Stimulated activated CD4-positive, alpha-beta T cell treated with anti-CD3 and anti-CD28 coated beads, Interleukin-1b, Interleukin-23, amount 100 ng/mL, for 1 hour (primary cell): ENCODE results near the gene CORO2A.

Experiments used
- DNase-seq, 2 donors: peaks; one replicate each; pipeline ENCODE4 v3.0.0-alpha.2; 2020; ENCODE audit warnings: low read depth in 2 of 2

The CORO2A gene

GRCh38 chr9:98172604-98173003, 19.8 kb downstream of the CORO2A start:
- DNase-seq = no peak

- no peak for DNase-seq
Measured at GRCh38 chr9:98171176-98171925, 21.1 kb downstream of the CORO2A start.

GRCh38 chr9:98168941-98169488, 23.4 kb downstream of the CORO2A start:
- DNase-seq = no peak

GRCh38 chr9:98168153-98168780, 24.2 kb downstream of the CORO2A start:
- no peak for DNase-seq

GRCh38 chr9:98164912-98165311, 27.5 kb downstream of the CORO2A start:
- no peak for DNase-seq

GRCh38 chr9:98162613-98163012, 29.8 kb downstream of the CORO2A start:
- no peak for DNase-seq

GRCh38 chr9:98161851-98162250, 30.6 kb downstream of the CORO2A start:
- no peak for DNase-seq

GRCh38 chr9:98159790-98160189, 32.6 kb downstream of the CORO2A start:
- no peak for DNase-seq

- no peak for DNase-seq
Measured at GRCh38 chr9:98159301-98159700, 33.1 kb downstream of the CORO2A start.

- no peak for DNase-seq
Measured at GRCh38 chr9:98158071-98158831, 34.2 kb downstream of the CORO2A start.

GRCh38 chr9:98157372-98157771, 35.1 kb downstream of the CORO2A start:
- DNase-seq = no peak

- no peak for DNase-seq
Measured at GRCh38 chr9:98154678-98155077, 37.8 kb downstream of the CORO2A start.

GRCh38 chr9:98152526-98152925, 39.9 kb downstream of the CORO2A start:
- no peak for DNase-seq

- DNase-seq = no peak
Measured at GRCh38 chr9:98150721-98151120, 41.7 kb downstream of the CORO2A start.

- DNase-seq = no peak
Measured at GRCh38 chr9:98150164-98150563, 42.3 kb downstream of the CORO2A start.

GRCh38 chr9:98149422-98149821, 43.0 kb downstream of the CORO2A start:
- DNase-seq = no peak

- no peak for DNase-seq
Measured at GRCh38 chr9:98148486-98148885, 44.0 kb downstream of the CORO2A start.

- no peak for DNase-seq
Measured at GRCh38 chr9:98147582-98147981, 44.9 kb downstream of the CORO2A start.

- DNase-seq = no peak
Measured at GRCh38 chr9:98146101-98146991, 46.1 kb downstream of the CORO2A start.

GRCh38 chr9:98144631-98145030, 47.8 kb downstream of the CORO2A start:
- no peak for DNase-seq

- DNase-seq = no peak
Measured at GRCh38 chr9:98144076-98144475, 48.4 kb downstream of the CORO2A start.
